Urothelium cell line (cell line): ENCODE data around the gene IDH3A.

Source experiments
- DNase-seq: peaks from one replicate; pipeline ENCODE4 v3.0.0; 2011; ENCODE audit warnings: low spot score, mixed read lengths
- FAIRE-seq: peaks from 2 replicates; lab custom pipeline; 2011; peaks lifted over from hg19 to GRCh38; lab: Jason Lieb, UNC

IDH3A gene

GRCh38 chr15:78200276-78200930 is 51.2 kb downstream of the IDH3A start:
- FAIRE-seq = no peak
- DNase-seq = no peak

- DNase-seq (no peak), FAIRE-seq (no peak)
Measured at GRCh38 chr15:78201281-78202190, 52.4 kb downstream of the IDH3A start.

GRCh38 chr15:78203346-78204225 is 54.4 kb downstream of the IDH3A start:
- FAIRE-seq (no peak), DNase-seq (no peak)

- FAIRE-seq (no peak), DNase-seq (no peak)
Measured at GRCh38 chr15:78204351-78205309, 55.5 kb downstream of the IDH3A start.

- FAIRE-seq (no peak), DNase-seq (no peak)
Measured at GRCh38 chr15:78205337-78205736, 56.2 kb downstream of the IDH3A start.

GRCh38 chr15:78205856-78206255 is 56.7 kb downstream of the IDH3A start:
- DNase-seq = no peak
- no peak for FAIRE-seq

GRCh38 chr15:78206326-78207109 is 57.4 kb downstream of the IDH3A start:
- FAIRE-seq = no peak
- DNase-seq = peak; percentile 52

GRCh38 chr15:78207110-78207458 is 57.9 kb downstream of the IDH3A start:
- no peak for FAIRE-seq

GRCh38 chr15:78207641-78208340 is 58.6 kb downstream of the IDH3A start:
- FAIRE-seq (no peak), DNase-seq (no peak)

More at GRCh38 chr15:78207110-78207458, 57.9 kb downstream of the IDH3A start:
- no peak for DNase-seq

- no peak for FAIRE-seq
Measured at GRCh38 chr15:78208341-78208844, 59.2 kb downstream of the IDH3A start.

GRCh38 chr15:78208887-78209645 is 59.9 kb downstream of the IDH3A start:
- DNase-seq = no peak
- no peak for FAIRE-seq

More at GRCh38 chr15:78208341-78208844, 59.2 kb downstream of the IDH3A start:
- no peak for DNase-seq

GRCh38 chr15:78209646-78210348 is 60.6 kb downstream of the IDH3A start:
- FAIRE-seq (no peak), DNase-seq (no peak)

GRCh38 chr15:78210349-78210717 is 61.2 kb downstream of the IDH3A start:
- no peak for FAIRE-seq
- DNase-seq = no peak

GRCh38 chr15:78211189-78211921 is 62.2 kb downstream of the IDH3A start:
- FAIRE-seq (no peak), DNase-seq (no peak)

- DNase-seq (no peak), FAIRE-seq (no peak)
Measured at GRCh38 chr15:78212008-78212407, 62.8 kb downstream of the IDH3A start.
